Fibroblast of skin of right quadriceps (primary cell): ENCODE data around the gene SMARCA2.

Experiments used
- DNase-seq: peaks from one replicate; pipeline ENCODE4 v3.0.0-alpha.2; 2013

The SMARCA2 gene

GRCh38 chr9:2220036-2220435, 204.9 kb downstream of the SMARCA2 start:
- DNase-seq, result no peak

- peak; percentile 30 for DNase-seq
Measured at GRCh38 chr9:2227144-2227867, 212.2 kb downstream of the SMARCA2 start.

DNA sequence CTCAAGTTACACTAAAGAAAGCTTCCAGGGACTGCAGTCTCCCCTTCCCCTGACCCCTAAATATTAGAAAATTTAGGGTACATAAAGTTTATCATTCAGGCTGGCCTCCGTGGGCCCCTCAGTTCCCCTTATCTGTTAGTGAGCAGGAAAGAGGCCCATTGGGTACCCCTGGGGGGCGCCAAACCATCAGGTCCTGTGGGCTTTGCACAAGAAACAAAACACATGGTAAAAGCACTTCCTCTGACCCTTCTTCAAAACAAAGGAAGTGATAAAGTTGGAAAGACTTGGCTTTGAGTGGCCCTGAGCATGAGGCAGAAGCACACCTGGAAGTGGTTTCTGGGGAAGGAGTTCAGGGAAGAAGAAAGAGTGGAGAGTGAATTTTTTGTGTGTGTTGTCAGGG, 213.0 kb downstream of the SMARCA2 start:
- peak; percentile 19 for DNase-seq

- no peak for DNase-seq
Measured at GRCh38 chr9:2228641-2229040, 213.5 kb downstream of the SMARCA2 start.

DNA sequence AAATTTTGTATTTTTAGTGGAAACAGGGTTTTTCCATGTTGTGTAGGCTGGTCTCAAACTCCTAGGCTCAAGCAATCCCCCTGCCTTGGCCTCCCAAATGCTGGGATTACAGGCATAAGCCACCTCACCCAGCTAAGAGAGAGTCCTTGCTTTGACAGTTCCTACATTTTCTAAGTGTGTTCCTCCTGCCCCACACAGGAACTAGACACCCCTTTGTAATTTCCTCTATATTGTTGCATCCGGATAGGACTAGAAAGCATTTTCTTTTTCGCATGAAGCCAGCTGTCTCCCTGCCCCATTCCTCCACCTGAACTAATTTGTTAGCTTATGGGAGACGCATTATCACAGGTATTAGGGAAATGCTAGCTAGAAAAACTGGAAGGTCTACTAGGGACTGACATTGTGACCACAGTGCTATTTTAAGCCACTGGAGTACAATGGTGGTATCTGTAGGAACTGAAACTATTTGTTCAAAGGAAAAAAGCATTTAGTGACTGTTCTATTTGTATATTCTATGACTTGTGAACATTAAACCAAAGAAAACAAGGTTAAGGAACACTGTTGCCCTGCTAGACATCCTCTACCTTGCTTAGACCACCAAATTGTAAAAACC, 214.1 kb downstream of the SMARCA2 start:
- no peak for DNase-seq

DNA sequence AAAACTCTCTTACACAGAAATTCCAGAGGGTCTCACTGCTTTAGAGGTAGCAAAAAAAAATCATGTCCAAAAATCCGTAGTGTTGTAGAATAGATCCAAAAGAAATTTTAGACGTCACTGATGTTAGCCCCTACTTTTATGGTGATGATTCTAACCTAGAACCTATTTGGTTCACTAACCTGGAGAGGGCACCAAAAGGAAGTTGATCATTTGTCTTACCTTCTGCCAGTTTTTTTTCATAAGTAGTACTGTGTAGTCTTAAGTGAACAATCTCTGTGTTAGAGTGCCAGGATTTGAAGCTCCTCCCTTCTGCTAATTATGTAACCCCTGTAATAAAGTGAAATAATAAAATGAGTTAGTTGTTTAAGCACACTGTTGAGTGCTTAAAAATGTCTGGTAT, 215.2 kb downstream of the SMARCA2 start:
- DNase-seq, result no peak

DNA sequence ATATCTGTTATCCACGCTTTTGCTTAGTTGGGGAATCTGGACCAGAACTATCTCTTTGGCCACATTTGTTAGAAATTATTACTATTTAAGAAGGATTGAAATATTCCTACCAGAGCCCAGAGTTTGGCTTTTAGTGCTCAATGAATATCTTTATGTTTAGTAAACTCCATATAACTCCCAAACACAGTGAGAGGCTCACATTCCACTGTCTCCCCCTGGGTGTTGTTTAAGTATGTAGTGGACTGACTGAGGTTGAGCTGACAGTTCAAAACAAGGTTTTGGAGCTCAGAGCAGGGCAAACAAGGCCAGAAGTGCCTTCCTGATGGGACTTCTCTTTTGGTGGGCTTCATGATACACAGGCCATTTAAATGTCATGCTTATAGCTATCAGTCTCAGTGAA, 216.0 kb downstream of the SMARCA2 start:
- no peak for DNase-seq

- DNase-seq, result peak; percentile 65
Measured at GRCh38 chr9:2231829-2232228, 216.7 kb downstream of the SMARCA2 start.

GRCh38 chr9:2233274-2233673, 218.1 kb downstream of the SMARCA2 start:
- no peak for DNase-seq

GRCh38 chr9:2234371-2234893, 219.3 kb downstream of the SMARCA2 start:
- DNase-seq, result no peak

DNA sequence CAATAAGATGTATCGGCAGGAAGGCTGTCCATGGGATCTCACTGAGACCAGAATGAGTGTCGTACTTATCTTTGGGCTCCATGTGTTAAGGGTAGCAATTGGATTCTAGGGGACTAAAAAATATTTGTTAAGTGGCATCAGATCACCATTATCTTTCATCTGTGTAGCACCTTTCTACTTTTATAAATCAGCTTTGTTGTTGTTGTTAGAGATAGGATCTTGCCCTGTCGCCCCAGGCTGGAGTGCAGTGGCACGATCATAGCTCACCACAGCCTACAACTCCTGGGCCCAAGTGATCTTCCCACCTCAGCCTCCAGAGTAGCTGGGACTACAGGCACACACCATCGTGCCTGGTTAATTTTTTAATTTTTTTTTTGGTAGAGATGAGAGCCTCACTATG, 220.5 kb downstream of the SMARCA2 start:
- DNase-seq, result no peak

GRCh38 chr9:2236850-2237249, 221.7 kb downstream of the SMARCA2 start:
- no peak for DNase-seq

DNA sequence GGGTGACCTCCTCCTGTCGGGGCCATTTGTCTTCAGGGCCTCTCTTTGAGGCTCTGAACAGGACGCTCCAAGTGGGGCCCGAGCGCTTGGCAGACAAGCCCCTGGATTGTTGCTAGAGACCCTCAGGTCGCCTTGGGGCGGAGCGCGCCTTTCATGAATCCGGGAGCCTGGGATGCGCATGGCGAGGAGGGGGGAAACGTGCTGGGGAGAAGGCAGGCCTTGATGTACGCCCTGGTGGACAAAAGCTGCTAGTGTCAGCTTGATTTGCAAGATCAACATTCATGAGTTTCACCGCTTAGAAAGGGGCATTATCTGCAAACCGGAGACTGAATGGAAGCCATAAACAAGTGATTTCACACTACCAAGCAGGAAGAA, 226.3 kb downstream of the SMARCA2 start:
- peak; percentile 87 for DNase-seq

GRCh38 chr9:2241836-2242741, 226.9 kb downstream of the SMARCA2 start:
- DNase-seq, result peak; percentile 90

GRCh38 chr9:2242831-2243330, 227.7 kb downstream of the SMARCA2 start:
- DNase-seq, result no peak
